ENCODE measurements around the gene RAB5B. TPM values are rescaled to one million over a fixed set of nuclear protein-coding genes. Genes with fewer than 3 reads are reported as not detected.

RAB5B gene
- total and polyA plus RNA-seq, 3 donors from 2014 or later, result 139 to 198 (median 144) TPM

GRCh38 chr12:56021889-56022497, 48.1 kb downstream of the RAB5B start:
- DNase-seq, result no peak
- TF ChIP-seq POLR2A (IDR thresholded peaks at IDR 0.05) (no peak), CTCF (IDR thresholded peaks at IDR 0.05) (no peak)
- WGBS, 2 donors, result 33 to 55% methylated on average over 2 of the region's 2 CpGs
- Histone ChIP-seq H3K36me3 (ENCODE audit: low read depth, missing control alignments) (no peaks in the 10 kb centered on the region), H3K27ac (peak overlapping the region; percentile 48 to 80), H3K9me3 (no peaks in the 10 kb centered on the region), H3K27me3 (no peaks in the 10 kb centered on the region), H3K4me3 (no peak overlapping the region), H3K4me1 (peaks cover 24% of the 10 kb centered on the region)
- intact Hi-C loops (cut with DNase I; ENCODE audit: low total_unique reads), result no loop called here

- H3K4me3 ChIP-seq, result no peak overlapping the region
- H3K36me3 ChIP-seq (ENCODE audit: low read depth, missing control alignments), result no peaks in the 10 kb centered on the region
- H3K27me3 ChIP-seq, result no peaks in the 10 kb centered on the region
- 62 to 81% methylated on average over 5 of the region's 5 CpGs for WGBS, 2 donors
- no peak for TF ChIP-seq CTCF (IDR thresholded peaks at IDR 0.05)
- no peak for TF ChIP-seq POLR2A (IDR thresholded peaks at IDR 0.05)
- DNase-seq, result no peak
- no peaks in the 10 kb centered on the region for H3K4me1 ChIP-seq
- intact Hi-C loops (cut with DNase I; ENCODE audit: low total_unique reads), result no loop called here
- peak overlapping the region in 1 of 2 donors; percentile 32 for H3K27ac ChIP-seq
- no peaks in the 10 kb centered on the region for H3K9me3 ChIP-seq
Measured at GRCh38 chr12:56028511-56029165, 54.8 kb downstream of the RAB5B start.

DNA sequence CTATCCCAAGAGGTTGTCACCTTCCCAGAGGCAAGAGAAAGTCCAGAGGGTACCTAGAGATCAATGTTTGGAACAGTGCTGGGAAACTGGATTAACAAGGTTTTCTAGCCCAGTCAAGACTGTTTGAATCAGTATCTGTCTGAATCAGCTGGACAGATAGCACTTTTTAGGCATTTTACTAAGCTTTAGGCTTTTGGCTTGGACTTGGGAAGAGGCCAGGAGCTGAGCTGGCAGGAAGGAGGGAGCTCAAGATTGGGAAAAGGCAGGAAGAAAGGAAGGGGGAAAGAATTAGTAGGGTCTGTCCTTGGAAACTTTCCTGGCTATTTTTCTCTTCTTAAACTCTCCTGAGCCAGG, 55.3 kb downstream of the RAB5B start:
- no peak overlapping the region for H3K4me3 ChIP-seq
- H3K9me3 ChIP-seq, result no peaks in the 10 kb centered on the region
- H3K27me3 ChIP-seq, result no peaks in the 10 kb centered on the region
- no peak for TF ChIP-seq CTCF (IDR thresholded peaks at IDR 0.05)
- no peak for TF ChIP-seq POLR2A (IDR thresholded peaks at IDR 0.05)
- no peaks in the 10 kb centered on the region for H3K36me3 ChIP-seq (ENCODE audit: low read depth, missing control alignments)
- H3K27ac ChIP-seq, result peak overlapping the region in 1 of 2 donors; percentile 32
- intact Hi-C loops (cut with DNase I; ENCODE audit: low total_unique reads), result no loop called here
- H3K4me1 ChIP-seq, result no peaks in the 10 kb centered on the region
- no peak for DNase-seq

DNA sequence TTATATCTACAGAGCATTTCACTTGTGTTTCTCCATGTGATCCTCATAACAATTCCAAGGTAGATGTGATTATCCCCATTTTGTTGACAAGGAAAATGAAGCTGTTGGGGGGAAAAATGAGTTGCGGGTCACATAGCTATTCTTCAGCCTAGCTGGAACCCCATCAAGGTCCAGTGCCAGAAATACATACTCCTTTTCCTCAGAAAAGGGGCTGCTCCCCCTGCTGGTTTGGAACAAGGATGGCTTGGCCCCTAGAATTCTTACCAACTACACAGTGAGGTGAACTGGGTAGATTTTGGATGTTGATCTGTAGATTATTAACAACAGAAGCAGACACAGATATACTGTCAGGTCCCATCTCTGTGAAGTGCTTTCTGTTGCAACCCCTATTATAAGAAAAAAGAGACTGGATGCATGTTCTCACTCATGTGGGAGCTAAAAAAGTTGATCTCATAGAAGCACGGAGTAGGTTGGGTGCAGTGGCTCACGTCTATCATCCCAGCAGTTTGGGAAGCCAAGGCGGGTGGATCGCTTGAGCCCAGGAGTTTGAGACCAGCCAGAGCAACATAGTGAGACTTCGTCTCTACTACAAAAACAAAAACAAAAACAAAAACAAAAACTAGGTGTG, 55.9 kb downstream of the RAB5B start:
- H3K9me3 ChIP-seq, result no peaks in the 10 kb centered on the region
- TF ChIP-seq POLR2A (IDR thresholded peaks at IDR 0.05), result no peak
- peak; percentile 57 to 72 (median 64) for TF ChIP-seq CTCF (IDR thresholded peaks at IDR 0.05)
- H3K36me3 ChIP-seq (ENCODE audit: low read depth, missing control alignments), result no peaks in the 10 kb centered on the region
- 77 to 85% methylated on average over 6 of the region's 6 CpGs for WGBS, 2 donors
- H3K4me3 ChIP-seq, result no peak overlapping the region
- no peaks in the 10 kb centered on the region for H3K4me1 ChIP-seq
- H3K27ac ChIP-seq, result peak overlapping the region in 1 of 2 donors; percentile 32
- intact Hi-C loops (cut with DNase I; ENCODE audit: low total_unique reads), result no loop called here
- DNase-seq, result peak; percentile 57
- H3K27me3 ChIP-seq, result no peaks in the 10 kb centered on the region

Measured in testis (tissue), 3 donors.